ENCODE results near the gene HOXB7.

DNA sequence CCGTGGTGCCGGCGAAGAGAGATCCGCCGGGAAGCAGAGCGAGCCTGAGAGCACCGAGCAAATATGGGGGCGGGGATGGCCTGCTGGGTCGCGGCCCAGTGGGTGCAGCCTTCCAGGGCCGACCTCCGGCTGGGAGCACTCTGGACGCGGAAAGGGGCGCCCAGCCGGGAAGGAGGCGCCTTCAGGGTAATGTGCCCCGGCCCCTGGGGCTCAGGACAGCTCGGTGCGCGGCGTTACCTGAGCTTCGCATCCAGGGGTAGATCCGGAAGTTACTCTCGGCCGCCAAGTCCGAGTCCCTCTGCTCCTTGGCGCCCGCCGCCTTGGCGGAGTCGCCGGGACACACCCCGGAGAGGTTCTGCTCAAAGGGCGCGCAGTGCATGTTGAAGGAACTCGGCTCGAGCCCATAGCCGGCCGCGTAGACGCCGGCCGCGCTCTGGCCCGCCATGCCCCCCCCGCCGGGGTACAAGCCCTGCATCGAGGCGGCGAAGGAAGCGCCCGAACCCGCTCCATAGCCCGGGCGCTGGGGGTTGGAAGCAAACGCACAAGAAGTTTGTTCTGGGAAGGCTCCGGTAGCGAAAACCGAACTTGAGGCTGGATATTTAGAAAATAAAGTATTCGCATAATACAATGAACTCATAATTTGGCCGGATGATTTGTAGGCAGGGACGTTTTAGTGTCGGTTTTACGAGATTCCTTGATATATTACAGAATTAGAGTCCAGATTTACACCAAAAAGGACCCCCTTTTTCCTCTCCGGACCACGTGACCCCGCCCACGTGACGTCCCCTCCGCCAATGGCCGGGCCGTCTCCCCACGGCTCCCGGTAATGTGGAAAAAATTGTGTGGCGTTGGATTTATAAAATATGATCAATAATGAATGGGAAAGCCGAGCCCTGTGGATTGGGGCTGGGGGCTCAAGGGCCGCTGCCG, at the start of gene HOXB7:
- TF ChIP-seq, protein P1, sequence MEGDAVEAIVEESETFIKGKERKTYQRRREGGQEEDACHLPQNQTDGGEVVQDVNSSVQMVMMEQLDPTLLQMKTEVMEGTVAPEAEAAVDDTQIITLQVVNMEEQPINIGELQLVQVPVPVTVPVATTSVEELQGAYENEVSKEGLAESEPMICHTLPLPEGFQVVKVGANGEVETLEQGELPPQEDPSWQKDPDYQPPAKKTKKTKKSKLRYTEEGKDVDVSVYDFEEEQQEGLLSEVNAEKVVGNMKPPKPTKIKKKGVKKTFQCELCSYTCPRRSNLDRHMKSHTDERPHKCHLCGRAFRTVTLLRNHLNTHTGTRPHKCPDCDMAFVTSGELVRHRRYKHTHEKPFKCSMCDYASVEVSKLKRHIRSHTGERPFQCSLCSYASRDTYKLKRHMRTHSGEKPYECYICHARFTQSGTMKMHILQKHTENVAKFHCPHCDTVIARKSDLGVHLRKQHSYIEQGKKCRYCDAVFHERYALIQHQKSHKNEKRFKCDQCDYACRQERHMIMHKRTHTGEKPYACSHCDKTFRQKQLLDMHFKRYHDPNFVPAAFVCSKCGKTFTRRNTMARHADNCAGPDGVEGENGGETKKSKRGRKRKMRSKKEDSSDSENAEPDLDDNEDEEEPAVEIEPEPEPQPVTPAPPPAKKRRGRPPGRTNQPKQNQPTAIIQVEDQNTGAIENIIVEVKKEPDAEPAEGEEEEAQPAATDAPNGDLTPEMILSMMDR (conservative IDR thresholded peaks at IDR 0.05) = no peak
- TF ChIP-seq EZH2 (IDR thresholded peaks at IDR 0.05; ENCODE audit: low read depth) = no peak
